ENCODE results near the gene PXMP4.
A peak's percentile ranks its signal among the peaks of the same experiment; 100 is the strongest.

The PXMP4 gene

GRCh38 chr20:33731693-33732165 is 11.6 kb upstream of the PXMP4 start, which contains the start of gene ZNF341:
Gene ZNF341 (plus strand): TSS chr20:33731996. CDS start chr20:33732022, 26 bp downstream.
- DNase-seq (ENCODE audit: low read depth): no peak

- DNase-seq (ENCODE audit: low read depth): no peak
Observed at GRCh38 chr20:33730946-33731692, 11.0 kb upstream of the PXMP4 start.

GRCh38 chr20:33729101-33729500 is 9.0 kb upstream of the PXMP4 start:
- DNase-seq (ENCODE audit: low read depth): no peak

GRCh38 chr20:33728463-33728862 is 8.4 kb upstream of the PXMP4 start:
- DNase-seq (ENCODE audit: low read depth): no peak

GRCh38 chr20:33727806-33728205 is 7.7 kb upstream of the PXMP4 start:
- no peak for DNase-seq (ENCODE audit: low read depth)

GRCh38 chr20:33727115-33727479 is 7.0 kb upstream of the PXMP4 start:
- DNase-seq (ENCODE audit: low read depth): no peak

GRCh38 chr20:33725607-33726264 is 5.6 kb upstream of the PXMP4 start:
- no peak for DNase-seq (ENCODE audit: low read depth)

GRCh38 chr20:33724439-33725094 is 4.5 kb upstream of the PXMP4 start:
- DNase-seq (ENCODE audit: low read depth): peak; percentile 72

GRCh38 chr20:33721391-33722140 is 1.5 kb upstream of the PXMP4 start:
- no peak for DNase-seq (ENCODE audit: low read depth)

GRCh38 chr20:33719277-33719988 is 677 bp downstream of the PXMP4 start:
- no peak for DNase-seq (ENCODE audit: low read depth)

- DNase-seq (ENCODE audit: low read depth): no peak
Observed at GRCh38 chr20:33716498-33716897, 3.6 kb downstream of the PXMP4 start.

GRCh38 chr20:33713865-33714367 is 6.2 kb downstream of the PXMP4 start:
- no peak for DNase-seq (ENCODE audit: low read depth)

- DNase-seq (ENCODE audit: low read depth): no peak
Observed at GRCh38 chr20:33711446-33711738, 8.7 kb downstream of the PXMP4 start.

GRCh38 chr20:33710681-33711445 is 9.2 kb downstream of the PXMP4 start:
- no peak for DNase-seq (ENCODE audit: low read depth)

GRCh38 chr20:33709905-33710541 is 10.1 kb downstream of the PXMP4 start:
- no peak for DNase-seq (ENCODE audit: low read depth)

GRCh38 chr20:33709398-33709797 is 10.7 kb downstream of the PXMP4 start:
- no peak for DNase-seq (ENCODE audit: low read depth)

GRCh38 chr20:33707668-33708067 is 12.4 kb downstream of the PXMP4 start:
- no peak for DNase-seq (ENCODE audit: low read depth)

- DNase-seq (ENCODE audit: low read depth): peak; percentile 60
Observed at GRCh38 chr20:33704197-33704924, 15.7 kb downstream of the PXMP4 start.

GRCh38 chr20:33703498-33704137 is 16.5 kb downstream of the PXMP4 start:
- no peak for DNase-seq (ENCODE audit: low read depth)

Measured in amniotic epithelial cell (primary cell).